BE2C (cell line): ENCODE results near the gene SDR9C7.
"Not testable (repeated sequence)": the region's sequence is repeated elsewhere in the genome, so short reads cannot be mapped to it uniquely, and the experiment has no call there.

Experiments used
- DNase-seq: peaks from one replicate; pipeline ENCODE4 v3.0.0-alpha.2; 2020
- H3K27me3 ChIP-seq: fragments of 250-450 bp; sonication (Bioruptor Pico); 2 replicates; pipeline ENCODE4 v1.5.1; 2020; ENCODE audit warnings: mild to moderate bottlenecking
- H3K36me3 ChIP-seq: fragments of 250-450 bp; sonication (Bioruptor Pico); 2 replicates; pipeline ENCODE4 v1.5.1; 2020; ENCODE audit warnings: mild to moderate bottlenecking
- H3K4me1 ChIP-seq: fragments of 250-450 bp; sonication (Bioruptor Pico); 2 replicates; pipeline ENCODE4 v1.5.1; 2020
- H3K4me3 ChIP-seq: 2 replicates; pipeline ENCODE4 v1.5.1; 2011; ENCODE audit warnings: low read depth, low read length
- H3K9me3 ChIP-seq: fragments of 250-450 bp; sonication (Bioruptor Pico); 2 replicates; pipeline ENCODE4 v1.5.1; 2020
- TF ChIP-seq, protein P1 (sequence below): IDR thresholded peaks from 2 replicates; pipeline ENCODE4 v1.5.1; 2012; ENCODE audit warnings: mild to moderate bottlenecking, low read depth, low read length

SDR9C7 gene

DNA sequence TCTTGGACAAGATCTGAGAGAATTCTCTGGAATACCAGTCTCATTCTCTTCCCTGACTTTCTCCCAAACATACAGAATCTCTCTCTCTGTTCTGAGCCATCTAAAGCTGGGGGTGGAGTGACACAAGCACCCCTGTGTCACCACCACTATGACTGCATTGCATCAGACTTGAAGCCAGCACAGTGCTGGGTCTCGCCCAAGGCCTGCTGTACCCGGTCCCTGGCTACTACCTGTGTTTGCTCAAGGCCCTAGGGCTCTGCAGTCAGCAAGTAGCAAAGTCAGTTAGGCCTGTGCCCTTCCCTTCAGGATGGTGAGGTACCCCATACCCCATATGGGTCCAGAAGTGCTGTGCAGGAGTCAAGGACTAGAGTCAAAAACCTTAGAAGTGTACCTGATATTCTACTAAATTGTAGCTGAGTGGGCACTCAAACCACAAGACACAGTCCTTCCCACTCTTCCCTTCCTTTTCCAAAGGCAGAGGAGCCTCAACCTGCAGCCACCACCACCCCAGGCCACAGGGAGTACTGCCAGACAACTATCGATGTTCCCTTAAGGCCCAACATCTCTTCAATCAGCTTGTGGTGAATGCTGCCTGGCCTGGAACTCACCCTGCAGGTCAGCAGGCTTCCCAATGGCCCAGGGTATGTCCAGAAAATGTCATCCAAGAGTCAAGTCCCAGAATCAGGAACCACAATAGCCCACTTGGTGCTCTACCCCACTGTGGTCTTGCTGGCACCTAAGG, 44.4 kb upstream of the SDR9C7 start:
- TF ChIP-seq, protein P1, sequence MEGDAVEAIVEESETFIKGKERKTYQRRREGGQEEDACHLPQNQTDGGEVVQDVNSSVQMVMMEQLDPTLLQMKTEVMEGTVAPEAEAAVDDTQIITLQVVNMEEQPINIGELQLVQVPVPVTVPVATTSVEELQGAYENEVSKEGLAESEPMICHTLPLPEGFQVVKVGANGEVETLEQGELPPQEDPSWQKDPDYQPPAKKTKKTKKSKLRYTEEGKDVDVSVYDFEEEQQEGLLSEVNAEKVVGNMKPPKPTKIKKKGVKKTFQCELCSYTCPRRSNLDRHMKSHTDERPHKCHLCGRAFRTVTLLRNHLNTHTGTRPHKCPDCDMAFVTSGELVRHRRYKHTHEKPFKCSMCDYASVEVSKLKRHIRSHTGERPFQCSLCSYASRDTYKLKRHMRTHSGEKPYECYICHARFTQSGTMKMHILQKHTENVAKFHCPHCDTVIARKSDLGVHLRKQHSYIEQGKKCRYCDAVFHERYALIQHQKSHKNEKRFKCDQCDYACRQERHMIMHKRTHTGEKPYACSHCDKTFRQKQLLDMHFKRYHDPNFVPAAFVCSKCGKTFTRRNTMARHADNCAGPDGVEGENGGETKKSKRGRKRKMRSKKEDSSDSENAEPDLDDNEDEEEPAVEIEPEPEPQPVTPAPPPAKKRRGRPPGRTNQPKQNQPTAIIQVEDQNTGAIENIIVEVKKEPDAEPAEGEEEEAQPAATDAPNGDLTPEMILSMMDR: no peak
- no peak for DNase-seq

DNA sequence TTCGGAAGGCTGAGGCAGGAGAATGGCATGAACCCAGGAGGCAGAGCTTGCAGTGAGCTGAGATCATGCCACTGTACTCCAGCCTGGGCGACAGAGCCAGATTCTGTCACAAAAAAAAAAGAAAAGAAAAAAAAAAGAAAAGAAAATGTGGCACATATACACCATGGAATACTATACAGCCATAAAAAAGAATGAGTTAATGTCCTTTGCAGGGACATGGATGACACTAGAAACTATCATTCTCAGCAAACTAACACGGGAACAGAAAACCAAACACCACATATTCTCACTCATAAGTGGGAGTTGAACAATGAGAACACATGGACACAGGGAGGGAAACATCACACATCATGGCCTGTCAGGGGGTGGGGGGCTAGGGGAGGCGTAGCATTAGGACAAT, 43.2 kb upstream of the SDR9C7 start:
- not testable (repeated sequence) for H3K27me3 ChIP-seq, H3K4me1 ChIP-seq, DNase-seq, H3K4me3 ChIP-seq, H3K9me3 ChIP-seq, H3K36me3 ChIP-seq

More for the DNA sequence above, 44.4 kb upstream of the SDR9C7 start:
- no peaks in the 10 kb centered on the region for H3K36me3 ChIP-seq
- no peak overlapping the region for H3K4me3 ChIP-seq
- no peaks in the 10 kb centered on the region for H3K9me3 ChIP-seq
- no peaks in the 10 kb centered on the region for H3K27me3 ChIP-seq
- no peaks in the 10 kb centered on the region for H3K4me1 ChIP-seq

DNA sequence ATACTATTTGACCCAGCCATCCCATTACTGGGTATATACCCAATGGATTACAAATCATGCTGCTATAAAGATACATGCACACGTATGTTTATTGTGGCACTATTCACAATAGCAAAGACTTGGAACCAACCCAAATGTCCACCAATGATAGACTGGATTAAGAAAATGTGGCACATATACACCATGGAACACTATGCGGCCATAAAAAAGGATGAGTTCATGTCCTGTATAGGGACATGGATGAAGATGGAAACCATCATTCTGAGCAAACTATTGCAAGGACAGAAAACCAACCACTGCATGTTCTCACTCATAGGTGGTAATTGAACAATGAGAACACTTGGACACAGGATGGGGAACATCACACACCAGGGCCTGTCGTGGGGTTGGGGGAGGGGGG, 40.0 kb upstream of the SDR9C7 start:
- DNase-seq, H3K36me3 ChIP-seq, H3K4me1 ChIP-seq, H3K4me3 ChIP-seq, H3K27me3 ChIP-seq, H3K9me3 ChIP-seq: not testable (repeated sequence)

DNA sequence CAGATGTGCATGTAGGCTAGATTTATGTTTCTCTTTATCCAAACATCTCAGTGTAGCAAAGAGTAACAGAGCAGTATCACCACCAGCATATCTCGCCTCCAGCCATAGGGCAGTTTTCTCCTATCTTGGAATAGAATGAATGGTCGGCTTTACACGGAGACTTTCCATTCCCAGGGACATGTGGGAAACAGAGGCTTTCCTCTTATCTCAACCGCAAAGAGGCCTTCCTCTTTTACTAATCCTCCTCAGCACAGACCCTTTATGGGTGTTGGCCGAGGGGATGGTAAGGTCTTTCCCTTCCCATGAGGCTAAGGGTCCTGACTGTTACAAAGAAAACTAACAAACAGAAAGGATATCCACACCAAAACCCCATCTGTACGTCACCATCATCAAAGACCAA, 34.7 kb upstream of the SDR9C7 start:
- not testable (repeated sequence) for H3K36me3 ChIP-seq, DNase-seq, H3K27me3 ChIP-seq, H3K4me1 ChIP-seq, H3K4me3 ChIP-seq, H3K9me3 ChIP-seq

DNA sequence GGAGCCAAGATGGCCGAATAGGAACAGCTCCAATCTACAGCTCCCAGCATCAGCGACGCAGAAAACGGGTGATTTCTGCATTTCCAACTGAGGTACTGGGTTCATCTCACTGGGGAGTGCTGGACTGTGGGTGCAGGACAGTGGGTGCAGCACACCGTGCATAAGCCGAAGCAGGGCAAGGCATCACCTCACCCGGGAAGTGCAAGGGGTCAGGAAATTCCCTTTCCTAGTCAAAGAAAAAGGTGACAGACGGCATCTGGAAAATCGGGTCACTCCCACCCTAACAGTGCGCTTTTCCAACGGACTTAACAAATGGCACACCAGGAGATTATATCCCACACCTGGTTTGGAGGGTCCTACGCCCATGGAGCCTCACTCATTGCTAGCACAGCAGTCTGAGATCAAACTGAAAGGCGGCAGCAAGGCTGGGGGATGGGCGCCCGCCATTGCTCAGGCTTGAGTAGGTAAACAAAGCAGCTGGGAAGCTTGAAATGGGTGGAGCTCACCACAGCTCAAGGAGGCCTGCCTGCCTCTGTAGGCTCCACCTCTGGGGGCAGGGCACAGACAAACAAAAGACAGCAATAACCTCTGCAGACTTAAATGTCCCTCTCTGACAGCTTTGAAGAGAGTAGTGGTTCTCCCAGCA, 31.9 kb upstream of the SDR9C7 start:
- not testable (repeated sequence) for DNase-seq, H3K36me3 ChIP-seq, H3K9me3 ChIP-seq, H3K4me3 ChIP-seq, H3K4me1 ChIP-seq, H3K27me3 ChIP-seq

DNA sequence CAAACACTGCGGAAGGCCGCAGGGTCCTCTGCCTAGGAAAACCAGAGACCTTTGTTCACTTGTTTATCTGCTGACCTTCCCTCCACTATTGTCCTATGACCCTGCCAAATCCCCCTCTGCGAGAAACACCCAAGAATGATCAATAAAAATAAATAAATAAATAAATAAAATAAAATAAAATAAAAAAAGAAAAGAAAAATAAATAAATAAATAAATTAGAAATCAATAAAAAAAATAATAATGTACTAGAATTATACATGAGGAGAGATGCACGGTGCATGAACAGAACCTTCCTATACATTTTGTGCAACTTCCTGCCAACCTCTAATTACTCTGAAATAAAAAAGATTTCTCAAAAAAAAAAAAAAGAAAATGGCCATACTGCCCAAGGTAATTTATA, 30.9 kb upstream of the SDR9C7 start:
- not testable (repeated sequence) for H3K9me3 ChIP-seq, DNase-seq, H3K4me1 ChIP-seq, H3K27me3 ChIP-seq, H3K4me3 ChIP-seq, H3K36me3 ChIP-seq

DNA sequence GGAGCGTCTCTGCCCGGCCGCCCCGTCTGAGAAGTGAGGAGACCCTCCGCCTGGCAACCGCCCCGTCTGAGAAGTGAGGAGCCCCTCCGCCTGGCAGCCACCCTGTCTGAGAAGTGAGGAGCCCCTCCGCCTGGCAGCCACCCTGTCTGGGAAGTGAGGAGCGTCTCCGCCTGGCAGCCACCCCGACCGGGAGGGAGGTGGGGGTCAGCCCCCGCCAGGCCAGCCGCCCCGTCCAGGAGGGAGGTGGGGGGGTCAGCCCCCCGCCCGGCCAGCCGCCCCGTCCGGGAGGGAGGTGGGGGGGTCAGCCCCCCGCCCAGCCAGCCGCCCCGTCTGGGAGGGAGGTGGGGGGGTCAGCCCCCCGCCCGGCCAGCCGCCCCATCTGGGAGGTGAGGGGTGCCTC, 29.3 kb upstream of the SDR9C7 start:
- not testable (repeated sequence) for DNase-seq, H3K36me3 ChIP-seq, H3K4me3 ChIP-seq, H3K4me1 ChIP-seq, H3K9me3 ChIP-seq, H3K27me3 ChIP-seq

DNA sequence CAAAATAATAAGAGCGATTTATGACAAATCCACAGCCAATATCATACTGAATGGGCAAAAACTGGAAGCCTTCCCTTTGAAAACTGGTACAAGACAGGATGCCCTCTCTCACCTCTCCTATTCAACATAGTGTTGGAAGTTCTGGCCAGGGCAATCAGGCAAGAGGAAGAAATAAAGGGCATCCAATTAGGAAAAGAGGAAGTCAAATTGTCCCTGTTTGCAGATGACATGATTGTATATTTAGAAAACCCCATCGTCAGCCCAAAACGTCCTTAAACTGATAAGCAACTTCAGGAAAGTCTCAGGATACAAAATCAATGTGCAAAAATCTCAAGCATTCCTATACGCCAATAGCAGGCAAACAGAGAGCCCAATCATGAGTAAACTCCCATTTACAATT, 28.0 kb upstream of the SDR9C7 start:
- H3K9me3 ChIP-seq, DNase-seq, H3K4me3 ChIP-seq, H3K4me1 ChIP-seq, H3K36me3 ChIP-seq, H3K27me3 ChIP-seq: not testable (repeated sequence)

DNA sequence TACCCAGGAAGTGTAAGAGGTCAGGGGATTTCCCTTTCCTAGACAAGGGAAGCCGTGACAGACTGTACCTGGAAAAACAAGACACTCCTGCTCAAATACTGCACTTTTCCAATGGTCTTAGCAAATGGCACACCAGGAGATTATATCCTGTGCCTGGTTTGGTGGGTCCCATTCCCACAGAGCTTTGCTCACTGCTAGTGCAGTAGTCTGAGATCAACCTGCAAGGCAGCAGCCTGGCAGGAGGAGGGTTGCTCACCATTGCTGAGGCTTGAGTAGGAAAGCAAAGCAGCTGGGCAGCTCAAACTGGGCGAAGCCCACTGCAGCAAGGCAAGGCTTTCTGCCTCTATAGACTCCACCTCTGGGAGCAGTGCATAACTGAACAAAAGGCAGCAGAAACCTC, 24.2 kb upstream of the SDR9C7 start:
- Histone ChIP-seq H3K4me3 (no peak overlapping the region), H3K27me3 (peaks cover 10% of the 10 kb centered on the region; the same call in 1 of the 2 replicates), H3K9me3 (peaks cover 3% of the 10 kb centered on the region; the same call in 1 of the 2 replicates), H3K4me1 (no peaks in the 10 kb centered on the region), H3K36me3 (no peaks in the 10 kb centered on the region)
- no peak for DNase-seq
- TF ChIP-seq, protein P1: no peak
